Glutamatergic neuron (in vitro differentiated cells): ENCODE data around the gene YLPM1. TPM values are rescaled to one million over a fixed set of nuclear protein-coding genes. Genes with fewer than 3 reads are reported as not detected.

ENCODE experiments used
- DNase-seq: peaks from one replicate; pipeline ENCODE4 v3.0.0; 2022
- H3K27ac Mint-ChIP-seq: one replicate; pipeline ENCODE4 v1.8.0; 2020; ENCODE audit warnings: mild to moderate bottlenecking, mixed read lengths, inconsistent platforms; ENCODE audit not compliant: unreplicated experiment
- H3K27me3 Mint-ChIP-seq: one replicate; pipeline ENCODE4 v1.8.0; 2020; ENCODE audit warnings: mild to moderate bottlenecking, moderate library complexity, mixed read lengths, inconsistent platforms; ENCODE audit not compliant: unreplicated experiment
- H3K36me3 Mint-ChIP-seq: one replicate; pipeline ENCODE4 v1.8.0; 2020; ENCODE audit warnings: mild to moderate bottlenecking, mixed read lengths, inconsistent platforms; ENCODE audit not compliant: unreplicated experiment
- H3K4me1 Mint-ChIP-seq: one replicate; pipeline ENCODE4 v1.8.0; 2020; ENCODE audit warnings: mild to moderate bottlenecking, low read depth, mixed read lengths, inconsistent platforms; ENCODE audit not compliant: unreplicated experiment
- H3K4me3 Mint-ChIP-seq: one replicate; pipeline ENCODE4 v1.8.0; 2020; ENCODE audit warnings: mild to moderate bottlenecking, mixed read lengths, inconsistent platforms; ENCODE audit not compliant: unreplicated experiment
- H3K9me3 Mint-ChIP-seq: one replicate; pipeline ENCODE4 v1.8.0; 2020; ENCODE audit warnings: mild to moderate bottlenecking, moderate library complexity, mixed read lengths, inconsistent platforms; ENCODE audit not compliant: unreplicated experiment
- CTCF ChIP-seq: fragments of 200-600 bp; sonication (generic); IDR thresholded peaks from one replicate; pipeline ENCODE4 v1.5.0; 2021; ENCODE audit not compliant: partially characterized antibody, unreplicated experiment
- total RNA-seq: library from RNA; stranded (reverse); fragmentation: NEBNext Ultra II Directional; extraction: Animal tissue kit (Norgen Biotek cat#: 25700); gene quantifications from one replicate; pipeline ENCODE4 v1.2.1, GENCODE V29; 2021; ENCODE audit not compliant: unreplicated experiment

The YLPM1 gene
- total RNA-seq, 1 donor from 2014 or later = 99.9 TPM

GRCh38 chr14:74866708-74867389, 103.7 kb downstream of the YLPM1 start:
- Mint-ChIP-seq H3K4me3 (peak overlapping the region; percentile 2), H3K9me3 (peaks cover 7% of the 10 kb centered on the region), H3K36me3 (no peaks in the 10 kb centered on the region), H3K27me3 (peaks cover 4% of the 10 kb centered on the region), H3K27ac (no peak overlapping the region), H3K4me1 (peaks cover 8% of the 10 kb centered on the region)
- no peak for DNase-seq
- TF ChIP-seq CTCF = no peak

GRCh38 chr14:74867673-74868072, 104.6 kb downstream of the YLPM1 start:
- H3K9me3 Mint-ChIP-seq = peaks cover 7% of the 10 kb centered on the region
- no peak for TF ChIP-seq CTCF
- H3K27me3 Mint-ChIP-seq = peaks cover 4% of the 10 kb centered on the region
- H3K27ac Mint-ChIP-seq = no peak overlapping the region
- H3K36me3 Mint-ChIP-seq = no peaks in the 10 kb centered on the region
- H3K4me1 Mint-ChIP-seq = peaks cover 8% of the 10 kb centered on the region
- no peak for DNase-seq
- H3K4me3 Mint-ChIP-seq = no peak overlapping the region

GRCh38 chr14:74868739-74869138, 105.6 kb downstream of the YLPM1 start:
- H3K36me3 Mint-ChIP-seq = no peaks in the 10 kb centered on the region
- no peak for TF ChIP-seq CTCF
- no peak for DNase-seq
- H3K27ac Mint-ChIP-seq = no peak overlapping the region
- peaks cover 4% of the 10 kb centered on the region for H3K27me3 Mint-ChIP-seq
- no peak overlapping the region for H3K4me3 Mint-ChIP-seq
- peaks cover 8% of the 10 kb centered on the region for H3K4me1 Mint-ChIP-seq
- H3K9me3 Mint-ChIP-seq = peaks cover 7% of the 10 kb centered on the region

GRCh38 chr14:74871819-74872218, 108.7 kb downstream of the YLPM1 start:
- Mint-ChIP-seq H3K36me3 (no peaks in the 10 kb centered on the region), H3K27me3 (peaks cover 4% of the 10 kb centered on the region), H3K9me3 (peaks cover 3% of the 10 kb centered on the region), H3K27ac (no peak overlapping the region), H3K4me3 (no peak overlapping the region), H3K4me1 (peaks cover 10% of the 10 kb centered on the region)
- TF ChIP-seq CTCF = no peak
- DNase-seq = no peak

- Mint-ChIP-seq H3K36me3 (no peaks in the 10 kb centered on the region), H3K4me3 (no peak overlapping the region), H3K27me3 (peaks cover under 1% of the 10 kb centered on the region), H3K27ac (no peak overlapping the region), H3K4me1 (peaks cover 4% of the 10 kb centered on the region), H3K9me3 (no peaks in the 10 kb centered on the region)
- no peak for TF ChIP-seq CTCF
- DNase-seq = no peak
Observed at GRCh38 chr14:74875204-74875603, 112.1 kb downstream of the YLPM1 start.
